Measurements from ENCODE around the gene SSBP4.

Gene SSBP4

GRCh38 chr19:18419699-18420460, 682 bp downstream of the SSBP4 start:
- in situ Hi-C loops (cut with HindIII; ENCODE audit: low sequenced_read_pairs): no loop called here

DNA sequence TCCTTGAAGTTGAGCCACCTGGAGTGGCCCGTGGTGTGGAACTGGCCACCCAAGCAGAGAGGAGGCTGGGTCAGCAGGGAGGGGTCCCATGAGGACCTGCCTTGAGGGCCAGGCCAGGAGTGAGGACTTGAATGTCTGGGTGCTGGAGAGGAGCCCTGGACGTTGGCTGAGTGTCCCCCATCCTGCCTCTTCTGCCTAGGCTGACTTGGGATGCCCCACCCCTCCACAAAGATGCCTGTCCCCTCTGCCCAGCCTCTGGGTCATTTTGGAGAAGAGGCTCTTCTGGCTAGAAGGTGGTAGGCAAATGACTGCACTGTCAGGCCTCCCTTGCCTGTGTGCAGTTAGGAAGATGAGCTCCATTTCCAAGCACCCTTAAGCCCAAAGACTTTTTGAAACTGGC, 1.7 kb downstream of the SSBP4 start:
- in situ Hi-C loops (cut with HindIII; ENCODE audit: low sequenced_read_pairs): no loop called here

GRCh38 chr19:18421371-18421959, 2.3 kb downstream of the SSBP4 start:
- in situ Hi-C loops (cut with HindIII; ENCODE audit: low sequenced_read_pairs): no loop called here

DNA sequence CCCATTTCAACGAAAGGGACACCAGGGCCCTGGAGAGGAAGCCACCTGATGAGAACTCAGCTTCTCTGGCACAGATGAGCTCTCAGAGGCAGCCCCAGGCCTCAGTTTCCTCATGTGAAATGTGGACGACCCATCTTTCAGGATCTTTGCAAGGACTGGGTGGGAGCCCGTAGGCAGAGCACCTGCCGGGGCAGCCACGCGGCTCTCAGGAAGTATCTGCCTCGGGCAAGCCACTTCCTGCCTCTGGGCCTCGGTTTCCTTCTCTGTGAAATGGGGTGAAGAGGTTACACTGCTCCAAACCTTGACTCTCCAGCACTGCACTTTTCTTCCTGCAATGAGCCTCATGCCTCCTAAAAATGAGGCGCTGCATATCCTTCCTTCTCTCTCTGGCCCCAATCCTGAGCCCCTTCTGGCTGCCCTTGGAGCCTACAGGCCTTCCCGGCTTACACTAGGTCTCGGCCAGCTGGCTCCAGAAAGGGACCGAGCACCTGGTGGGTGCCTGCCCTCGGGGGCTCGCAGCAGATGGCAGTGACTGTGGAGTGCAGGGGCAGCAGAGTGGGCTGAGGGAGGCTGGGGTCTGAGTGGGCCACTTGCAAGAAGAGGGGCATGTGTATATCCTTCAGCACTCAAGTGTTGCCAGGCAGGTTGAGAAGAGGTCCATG, 3.5 kb downstream of the SSBP4 start:
- in situ Hi-C loops (cut with HindIII; ENCODE audit: low sequenced_read_pairs): no loop called here

GRCh38 chr19:18423258-18424020, 4.2 kb downstream of the SSBP4 start:
- in situ Hi-C loops (cut with HindIII; ENCODE audit: low sequenced_read_pairs): no loop called here

- in situ Hi-C loops (cut with HindIII; ENCODE audit: low sequenced_read_pairs): no loop called here
Observed at GRCh38 chr19:18424122-18424889, 5.1 kb downstream of the SSBP4 start.

GRCh38 chr19:18424890-18425514, 5.8 kb downstream of the SSBP4 start:
- in situ Hi-C loops (cut with HindIII; ENCODE audit: low sequenced_read_pairs): no loop called here

GRCh38 chr19:18425515-18426415, 6.6 kb downstream of the SSBP4 start:
- in situ Hi-C loops (cut with HindIII; ENCODE audit: low sequenced_read_pairs): no loop called here

DNA sequence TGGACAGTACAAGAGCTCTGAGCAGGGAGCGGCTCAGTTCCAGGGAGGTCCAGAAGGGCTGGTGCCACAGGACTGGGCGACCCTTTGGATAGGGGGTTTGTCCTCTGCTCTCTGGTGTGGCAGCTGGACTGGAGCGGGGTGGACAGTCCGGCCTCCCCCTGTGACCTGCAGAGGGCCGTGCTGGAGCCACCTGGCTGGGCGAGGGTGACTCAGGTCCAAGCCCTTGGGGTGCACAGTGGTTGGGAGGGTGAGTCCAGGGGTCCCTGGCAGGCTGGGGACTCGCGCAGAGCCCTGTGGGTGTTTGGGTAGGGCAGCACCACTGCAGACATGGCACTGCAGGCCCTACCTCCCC, 7.2 kb downstream of the SSBP4 start:
- in situ Hi-C loops (cut with HindIII; ENCODE audit: low sequenced_read_pairs): no loop called here

DNA sequence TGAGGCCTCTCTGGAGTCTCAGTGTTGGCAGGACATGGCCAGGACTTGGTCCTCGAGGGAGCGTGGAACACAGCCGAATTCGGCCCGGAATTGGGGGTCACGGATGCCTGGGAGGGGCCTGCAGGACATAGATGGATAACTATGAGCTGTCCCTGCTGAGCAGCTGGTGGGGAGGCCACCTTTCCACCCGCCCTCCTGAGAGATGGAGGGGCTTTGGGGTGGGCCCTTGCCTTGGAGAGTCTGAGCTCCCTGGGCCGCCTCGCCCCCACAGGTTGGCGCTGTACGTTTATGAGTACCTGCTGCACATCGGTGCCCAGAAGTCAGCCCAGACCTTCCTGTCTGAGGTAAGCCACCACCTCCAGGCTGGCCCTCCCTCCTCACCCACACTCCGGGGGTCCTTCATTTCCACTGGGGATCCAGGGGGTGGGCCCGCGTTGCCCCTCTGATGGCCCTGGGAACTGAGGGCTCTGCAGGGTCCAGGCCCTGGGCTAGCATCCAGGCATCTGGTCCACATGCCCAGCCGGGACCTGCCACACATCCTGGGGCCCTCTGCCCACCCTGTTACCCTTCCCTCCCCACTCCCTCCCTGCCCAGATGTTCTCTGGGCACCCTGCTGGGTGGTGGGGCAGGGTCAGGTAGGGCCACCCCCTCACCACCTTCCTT, 8.0 kb downstream of the SSBP4 start:
- in situ Hi-C loops (cut with HindIII; ENCODE audit: low sequenced_read_pairs): no loop called here

GRCh38 chr19:18427743-18428113, 8.5 kb downstream of the SSBP4 start:
- in situ Hi-C loops (cut with HindIII; ENCODE audit: low sequenced_read_pairs): no loop called here

GRCh38 chr19:18428173-18428786, 9.1 kb downstream of the SSBP4 start:
- in situ Hi-C loops (cut with HindIII; ENCODE audit: low sequenced_read_pairs): no loop called here

GRCh38 chr19:18428787-18429674, 9.8 kb downstream of the SSBP4 start:
- in situ Hi-C loops (cut with HindIII; ENCODE audit: low sequenced_read_pairs): no loop called here

GRCh38 chr19:18429717-18430416, 10.7 kb downstream of the SSBP4 start:
- in situ Hi-C loops (cut with HindIII; ENCODE audit: low sequenced_read_pairs): no loop called here

GRCh38 chr19:18430417-18431144, 11.4 kb downstream of the SSBP4 start:
- in situ Hi-C loops (cut with HindIII; ENCODE audit: low sequenced_read_pairs): no loop called here
